Measurements from ENCODE around the gene MGMT. TPM values are rescaled to one million over a fixed set of nuclear protein-coding genes. Genes with fewer than 3 reads are reported as not detected.

Gene MGMT
- total RNA-seq, 2 donors from 2014 or later: 28.6 to 33.7 TPM

- Mint-ChIP-seq H3K27me3 (ENCODE audit: insufficient read depth) (no peaks in the 10 kb centered on the region), H3K27ac (no peak overlapping the region), H3K4me1 (peaks cover 4% of the 10 kb centered on the region), H3K9me3 (peaks cover 9% of the 10 kb centered on the region), H3K36me3 (ENCODE audit: low read depth) (peaks cover 6% of the 10 kb centered on the region), H3K4me3 (no peak overlapping the region)
- Histone ChIP-seq H3K9ac (ENCODE audit: extremely low read depth, low read length, poor library complexity, severe bottlenecking) (no peak overlapping the region), H3K27ac (ENCODE audit: low read depth, low read length) (no peak overlapping the region), H3K4me1 (ENCODE audit: control insufficient read depth, insufficient read depth, low read length) (no peaks in the 10 kb centered on the region), H3K9me3 (ENCODE audit: control insufficient read depth, low read length) (no peaks in the 10 kb centered on the region), H3K27me3 (ENCODE audit: control insufficient read depth, insufficient read depth, low read length, poor library complexity, severe bottlenecking) (no peaks in the 10 kb centered on the region), H3K4me3 (ENCODE audit: low read length) (no peak overlapping the region), H3K36me3 (ENCODE audit: control insufficient read depth, insufficient read depth, low read length) (no peaks in the 10 kb centered on the region)
- 92 to 99% methylated on average over 12 of the region's 12 CpGs for WGBS, 2 experiments (ENCODE audit: insufficient coverage in 1 of 2, insufficient read length in 1 of 2)
- TF ChIP-seq, protein P1, sequence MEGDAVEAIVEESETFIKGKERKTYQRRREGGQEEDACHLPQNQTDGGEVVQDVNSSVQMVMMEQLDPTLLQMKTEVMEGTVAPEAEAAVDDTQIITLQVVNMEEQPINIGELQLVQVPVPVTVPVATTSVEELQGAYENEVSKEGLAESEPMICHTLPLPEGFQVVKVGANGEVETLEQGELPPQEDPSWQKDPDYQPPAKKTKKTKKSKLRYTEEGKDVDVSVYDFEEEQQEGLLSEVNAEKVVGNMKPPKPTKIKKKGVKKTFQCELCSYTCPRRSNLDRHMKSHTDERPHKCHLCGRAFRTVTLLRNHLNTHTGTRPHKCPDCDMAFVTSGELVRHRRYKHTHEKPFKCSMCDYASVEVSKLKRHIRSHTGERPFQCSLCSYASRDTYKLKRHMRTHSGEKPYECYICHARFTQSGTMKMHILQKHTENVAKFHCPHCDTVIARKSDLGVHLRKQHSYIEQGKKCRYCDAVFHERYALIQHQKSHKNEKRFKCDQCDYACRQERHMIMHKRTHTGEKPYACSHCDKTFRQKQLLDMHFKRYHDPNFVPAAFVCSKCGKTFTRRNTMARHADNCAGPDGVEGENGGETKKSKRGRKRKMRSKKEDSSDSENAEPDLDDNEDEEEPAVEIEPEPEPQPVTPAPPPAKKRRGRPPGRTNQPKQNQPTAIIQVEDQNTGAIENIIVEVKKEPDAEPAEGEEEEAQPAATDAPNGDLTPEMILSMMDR (conservative IDR thresholded peaks at IDR 0.05): peak; percentile 27
- DNase-seq: no peak
These were observed 44.7 kb downstream of the MGMT start for GRCh38 chr10:129511758-129512157.

- no peaks in the 10 kb centered on the region for H3K27me3 ChIP-seq (ENCODE audit: control insufficient read depth, insufficient read depth, low read length, poor library complexity, severe bottlenecking)
- 82 to 95% methylated on average over 2 to 8 of the region's 8 CpGs for WGBS, 2 experiments (ENCODE audit: insufficient coverage in 1 of 2, insufficient read length in 1 of 2)
- H3K9me3 ChIP-seq (ENCODE audit: control insufficient read depth, low read length): no peaks in the 10 kb centered on the region
- H3K9ac ChIP-seq (ENCODE audit: extremely low read depth, low read length, poor library complexity, severe bottlenecking): no peak overlapping the region
- no peak overlapping the region for H3K4me3 Mint-ChIP-seq
- H3K27me3 Mint-ChIP-seq (ENCODE audit: insufficient read depth): no peaks in the 10 kb centered on the region
- no peak overlapping the region for H3K27ac ChIP-seq (ENCODE audit: low read depth, low read length)
- peaks cover 4% of the 10 kb centered on the region for H3K4me1 Mint-ChIP-seq
- peaks cover 4% of the 10 kb centered on the region for H3K36me3 Mint-ChIP-seq (ENCODE audit: low read depth)
- peak overlapping the region; percentile 79 for H3K27ac Mint-ChIP-seq
- peaks cover 6% of the 10 kb centered on the region for H3K9me3 Mint-ChIP-seq
- no peaks in the 10 kb centered on the region for H3K4me1 ChIP-seq (ENCODE audit: control insufficient read depth, insufficient read depth, low read length)
- H3K36me3 ChIP-seq (ENCODE audit: control insufficient read depth, insufficient read depth, low read length): no peaks in the 10 kb centered on the region
- TF ChIP-seq, protein P1 (conservative IDR thresholded peaks at IDR 0.05): peak; percentile 70
- no peak overlapping the region for H3K4me3 ChIP-seq (ENCODE audit: low read length)
- DNase-seq: peak; percentile 71
These were observed 46.3 kb downstream of the MGMT start for GRCh38 chr10:129513312-129513711.

DNA sequence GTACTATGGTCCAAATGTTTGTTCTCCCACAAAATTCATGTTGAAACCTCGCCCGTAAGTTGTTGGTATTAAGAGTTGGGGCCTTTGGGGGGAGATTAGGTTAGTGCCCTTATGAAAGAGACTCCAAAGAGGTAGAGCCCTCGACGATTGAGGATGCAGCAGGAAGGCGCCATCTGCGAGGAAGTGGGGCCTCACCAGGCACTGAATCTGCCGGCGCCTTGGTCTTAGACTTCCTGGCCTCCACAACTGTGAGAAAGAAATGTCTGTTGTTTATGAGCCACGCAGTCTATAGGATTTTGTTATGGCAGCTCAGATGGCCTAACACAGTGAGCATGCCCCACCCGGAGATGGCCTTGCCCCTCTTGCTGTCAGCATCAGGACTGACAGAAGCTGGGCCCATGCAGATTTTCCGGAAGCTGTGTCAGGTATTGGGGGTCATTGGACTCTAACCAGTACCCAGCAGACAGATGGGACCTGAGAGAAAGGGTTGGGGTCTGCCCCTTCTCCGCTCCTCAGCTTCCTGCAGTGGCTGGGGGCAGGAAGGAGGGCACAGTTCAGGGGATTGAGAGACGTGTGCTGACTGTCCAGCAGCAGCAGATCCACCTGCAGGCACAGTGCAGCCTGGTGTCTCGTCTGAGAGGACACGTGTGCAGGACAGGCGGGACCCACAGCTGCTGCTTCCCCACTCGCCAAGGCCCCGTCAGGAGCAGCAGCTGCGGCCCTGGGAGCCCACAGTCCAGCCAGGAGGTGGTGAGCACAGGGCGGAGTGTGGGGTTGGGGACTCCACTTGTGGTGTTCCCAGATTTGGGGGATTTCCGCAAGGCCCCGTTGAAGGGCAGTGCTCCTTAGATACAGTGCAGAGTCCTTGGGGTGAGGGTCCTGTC lies 47.8 kb downstream of the MGMT start:
- Histone ChIP-seq H3K4me3 (ENCODE audit: low read length) (no peak overlapping the region), H3K27me3 (ENCODE audit: control insufficient read depth, insufficient read depth, low read length, poor library complexity, severe bottlenecking) (no peaks in the 10 kb centered on the region), H3K36me3 (ENCODE audit: control insufficient read depth, insufficient read depth, low read length) (no peaks in the 10 kb centered on the region), H3K9me3 (ENCODE audit: control insufficient read depth, low read length) (no peaks in the 10 kb centered on the region), H3K9ac (ENCODE audit: extremely low read depth, low read length, poor library complexity, severe bottlenecking) (no peak overlapping the region), H3K4me1 (ENCODE audit: control insufficient read depth, insufficient read depth, low read length) (no peaks in the 10 kb centered on the region), H3K27ac (ENCODE audit: low read depth, low read length) (no peak overlapping the region)
- H3K4me1 Mint-ChIP-seq: peaks cover 4% of the 10 kb centered on the region
- peaks cover 14% of the 10 kb centered on the region for H3K9me3 Mint-ChIP-seq
- 81 to 87% methylated on average over 13 to 22 of the region's 22 CpGs for WGBS, 2 experiments (ENCODE audit: insufficient coverage in 1 of 2, insufficient read length in 1 of 2)
- TF ChIP-seq, protein P1 (conservative IDR thresholded peaks at IDR 0.05): no peak
- peaks cover 12% of the 10 kb centered on the region for H3K36me3 Mint-ChIP-seq (ENCODE audit: low read depth)
- no peaks in the 10 kb centered on the region for H3K27me3 Mint-ChIP-seq (ENCODE audit: insufficient read depth)
- no peak for DNase-seq
- H3K4me3 Mint-ChIP-seq: no peak overlapping the region
- no peak overlapping the region for H3K27ac Mint-ChIP-seq

Measured in endodermal cell (in vitro differentiated cells).